Right lobe of liver (tissue), 6 donors: Measurements from ENCODE around the gene MATN1. TPM values are rescaled to one million over a fixed set of nuclear protein-coding genes. Genes with fewer than 3 reads are reported as not detected.
A peak's percentile ranks its signal among the peaks of the same experiment; 100 is the strongest.

Experiments used
- ATAC-seq, 4 donors: fragments of 200-7000 bp; cut with Tn5 transposase; one replicate each; pipeline ENCODE4 v1.9.1; 2020; ENCODE audit warnings: mild to moderate bottlenecking in 4 of 4, moderate library complexity in 4 of 4
- DNase-seq, 3 donors: peaks; one replicate each; pipeline ENCODE4 v3.0.0-alpha.2; 2020
- H3K27ac ChIP-seq, 3 donors: fragments of 200-600 bp; one replicate each; pipeline ENCODE4 v1.8.0; 2022
- H3K27me3 ChIP-seq, 2 donors: fragments of 200-600 bp; one replicate each; pipeline ENCODE4 v1.8.0; 2022
- H3K36me3 ChIP-seq, 4 donors: fragments of 200-600 bp; sonication (generic) in 1 of 4; one replicate each; pipeline versions ENCODE4 v1.5.1 to v1.8.0; 2017 to 2022; ENCODE audit warnings: control low read depth in 1 of 4
- H3K4me1 ChIP-seq, 4 donors: fragments of 200-600 bp; sonication (generic) in 1 of 4; one replicate each; pipeline versions ENCODE4 v1.5.1 to v1.8.0; 2017 to 2022; ENCODE audit warnings: control low read depth in 1 of 4
- H3K4me3 ChIP-seq, 3 donors: fragments of 200-600 bp; one replicate each; pipeline ENCODE4 v1.8.0; 2022
- H3K9me3 ChIP-seq, 4 donors: fragments of 200-600 bp; sonication (generic) in 1 of 4; one replicate each; pipeline versions ENCODE4 v1.5.1 to v1.8.0; 2017 to 2022; ENCODE audit warnings: control low read depth in 1 of 4
- POLR2A ChIP-seq: fragments of 450-650 bp; IDR thresholded peaks from one replicate; pipeline ENCODE4 v1.6.1; 2017; ENCODE audit warnings: antibody characterized with exemption, mild to moderate bottlenecking
- WGBS: methylation state at CpG from one replicate; pipeline ENCODE4 v1.1.6; 2018; ENCODE audit warnings: low coverage, low lambda C conversion rate; ENCODE audit not compliant: insufficient coverage; ENCODE audit errors: missing lambda C conversion rate; 5-methylcytosine and 5-hydroxymethylcytosine counted together
- intact Hi-C, 2 donors: fragments of 100-400 bp; cut with DNase I; formaldehyde crosslinking; loops; one replicate each; pipeline versions ENCODE4 v1.11.2 to v1.14.1; 2022
- total RNA-seq, 6 experiments: library from RNA; depleted of rRNA in 2 of 6; stranded (reverse); fragments of >200 nt in 2 of 6; fragmentation: NEBNext Ultra II Directional in 3 of 6; extraction: Animal tissue kit (Norgen Biotek cat#: 25700) in 3 of 6; gene quantifications; one replicate each; pipeline versions ENCODE4 v1.1.0 to v1.2.4, GENCODE V29; 2016 to 2023
- TF ChIP-seq, protein P1 (sequence below), 4 donors: fragments of 200-600 bp in 3 of 4; fragments of 450-650 bp in 1 of 4; IDR thresholded peaks; one replicate each; pipeline versions ENCODE4 v1.5.1 to v1.8.0; 2016 to 2022; ENCODE audit warnings: antibody characterized with exemption in 4 of 4, mild to moderate bottlenecking in 2 of 4
- donor health status: DM: no; HTN: yes; CAD: no.
- donor health status: DM: no; HTN: no; CAD: no.
- donor health status: DM: no; HTN: no; CAD: no.
- donor health status: DM: no; HTN: yes; CAD: no.
- donor health status: DM: no; HTN: yes; CAD: no.

MATN1 gene
- total RNA-seq, 6 experiments from 2014 or later = not detected

DNA sequence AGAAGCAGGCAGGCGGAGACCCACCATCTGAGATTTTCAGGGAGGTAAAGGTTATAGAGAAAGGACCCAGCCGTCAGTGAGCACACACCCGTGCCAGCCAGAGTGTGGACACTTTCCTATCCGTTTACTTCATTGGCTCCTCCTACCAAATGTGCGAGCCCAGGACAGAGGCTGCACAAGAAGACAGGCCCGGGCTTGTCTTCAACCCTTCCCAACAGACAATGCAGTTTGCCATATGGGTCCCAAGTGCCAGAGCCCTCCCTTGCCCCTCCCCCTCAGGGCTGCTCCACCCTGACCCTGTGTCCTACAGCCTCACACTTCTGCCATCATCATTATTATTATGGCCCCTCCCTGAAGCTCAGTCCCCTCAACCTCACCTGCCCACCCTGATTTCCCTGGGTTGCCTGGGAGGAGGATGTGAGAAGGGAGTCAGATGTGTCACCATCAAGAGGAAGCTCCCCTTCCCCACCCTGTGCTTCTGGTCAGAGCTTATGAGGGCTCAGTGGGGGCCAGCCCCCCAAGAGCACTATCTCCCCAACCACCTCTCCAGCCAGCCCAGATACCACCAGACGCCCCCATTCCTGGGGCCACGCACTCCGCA lies 24.8 kb upstream of the MATN1 start:
- H3K4me3 ChIP-seq = no peak overlapping the region
- H3K9me3 ChIP-seq = no peaks in the 10 kb centered on the region
- ATAC-seq (no peak), DNase-seq (no peak)
- 100% methylated on average over 2 of the region's 9 CpGs for WGBS
- H3K27ac ChIP-seq = no peak overlapping the region
- intact Hi-C loops = no loop called here
- H3K27me3 ChIP-seq = no peaks in the 10 kb centered on the region
- no peaks in the 10 kb centered on the region for H3K4me1 ChIP-seq
- H3K36me3 ChIP-seq = no peaks in the 10 kb centered on the region
- TF ChIP-seq, protein P1, sequence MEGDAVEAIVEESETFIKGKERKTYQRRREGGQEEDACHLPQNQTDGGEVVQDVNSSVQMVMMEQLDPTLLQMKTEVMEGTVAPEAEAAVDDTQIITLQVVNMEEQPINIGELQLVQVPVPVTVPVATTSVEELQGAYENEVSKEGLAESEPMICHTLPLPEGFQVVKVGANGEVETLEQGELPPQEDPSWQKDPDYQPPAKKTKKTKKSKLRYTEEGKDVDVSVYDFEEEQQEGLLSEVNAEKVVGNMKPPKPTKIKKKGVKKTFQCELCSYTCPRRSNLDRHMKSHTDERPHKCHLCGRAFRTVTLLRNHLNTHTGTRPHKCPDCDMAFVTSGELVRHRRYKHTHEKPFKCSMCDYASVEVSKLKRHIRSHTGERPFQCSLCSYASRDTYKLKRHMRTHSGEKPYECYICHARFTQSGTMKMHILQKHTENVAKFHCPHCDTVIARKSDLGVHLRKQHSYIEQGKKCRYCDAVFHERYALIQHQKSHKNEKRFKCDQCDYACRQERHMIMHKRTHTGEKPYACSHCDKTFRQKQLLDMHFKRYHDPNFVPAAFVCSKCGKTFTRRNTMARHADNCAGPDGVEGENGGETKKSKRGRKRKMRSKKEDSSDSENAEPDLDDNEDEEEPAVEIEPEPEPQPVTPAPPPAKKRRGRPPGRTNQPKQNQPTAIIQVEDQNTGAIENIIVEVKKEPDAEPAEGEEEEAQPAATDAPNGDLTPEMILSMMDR (IDR thresholded peaks at IDR 0.05) = no peak
- no peak for TF ChIP-seq POLR2A

DNA sequence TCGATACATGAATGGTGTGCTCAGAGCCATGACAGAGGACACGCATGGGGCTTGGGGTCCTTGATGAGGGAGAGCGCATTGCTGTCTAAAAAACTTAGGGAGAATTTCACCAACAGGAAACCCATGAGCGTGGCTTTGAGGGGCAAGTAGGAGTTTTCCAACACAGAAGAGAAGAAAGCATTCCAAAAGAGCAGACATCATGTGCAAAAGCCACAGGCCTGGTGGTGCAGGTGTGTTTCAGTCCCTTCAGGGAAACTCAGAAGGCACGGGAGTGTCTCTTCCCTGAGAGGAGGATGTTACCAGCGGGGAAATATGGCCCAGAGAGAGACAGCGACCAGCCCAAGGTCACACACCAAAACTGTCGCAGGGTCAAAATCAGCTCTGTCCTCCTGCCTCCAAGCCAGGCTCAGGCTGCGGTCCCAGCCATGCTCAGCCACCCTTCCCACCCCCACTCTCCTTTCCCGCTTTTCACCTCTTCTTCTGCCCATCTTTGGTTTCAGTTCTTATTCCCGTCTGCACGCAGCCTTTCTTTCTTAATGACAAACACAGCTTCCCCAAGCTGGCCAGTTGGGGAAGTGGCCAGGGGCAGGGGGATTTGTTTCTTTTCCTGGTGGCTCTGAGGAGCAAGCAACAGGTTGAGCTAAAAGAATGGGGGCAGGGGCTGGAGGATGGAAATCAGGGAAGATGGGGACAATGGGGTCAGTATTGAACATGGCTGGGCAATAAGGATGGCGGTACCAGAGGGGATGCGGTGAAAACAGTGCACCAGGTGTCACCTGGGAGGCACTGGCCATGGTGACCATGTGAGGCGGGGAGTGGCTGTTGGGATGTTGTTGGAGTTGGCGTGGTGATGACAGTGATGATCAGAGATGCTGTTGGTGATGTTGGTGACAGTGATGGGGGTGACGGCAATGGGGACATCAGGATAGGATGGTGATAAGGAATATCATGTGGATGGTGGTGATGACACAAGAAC lies 23.9 kb upstream of the MATN1 start:
- H3K36me3 ChIP-seq = no peaks in the 10 kb centered on the region
- H3K9me3 ChIP-seq = no peaks in the 10 kb centered on the region
- ATAC-seq = peak in 2 of 4 donors; percentile 8 to 11
- H3K27ac ChIP-seq = peak overlapping the region in 1 of 3 donors; percentile 33
- no peaks in the 10 kb centered on the region for H3K4me1 ChIP-seq
- no peak for TF ChIP-seq POLR2A
- TF ChIP-seq, protein P1 (IDR thresholded peaks at IDR 0.05) = no peak
- intact Hi-C loops = no loop called here
- H3K4me3 ChIP-seq = no peak overlapping the region
- no peak for DNase-seq
- H3K27me3 ChIP-seq = no peaks in the 10 kb centered on the region
- WGBS = 80% methylated on average over 17 of the region's 17 CpGs

DNA sequence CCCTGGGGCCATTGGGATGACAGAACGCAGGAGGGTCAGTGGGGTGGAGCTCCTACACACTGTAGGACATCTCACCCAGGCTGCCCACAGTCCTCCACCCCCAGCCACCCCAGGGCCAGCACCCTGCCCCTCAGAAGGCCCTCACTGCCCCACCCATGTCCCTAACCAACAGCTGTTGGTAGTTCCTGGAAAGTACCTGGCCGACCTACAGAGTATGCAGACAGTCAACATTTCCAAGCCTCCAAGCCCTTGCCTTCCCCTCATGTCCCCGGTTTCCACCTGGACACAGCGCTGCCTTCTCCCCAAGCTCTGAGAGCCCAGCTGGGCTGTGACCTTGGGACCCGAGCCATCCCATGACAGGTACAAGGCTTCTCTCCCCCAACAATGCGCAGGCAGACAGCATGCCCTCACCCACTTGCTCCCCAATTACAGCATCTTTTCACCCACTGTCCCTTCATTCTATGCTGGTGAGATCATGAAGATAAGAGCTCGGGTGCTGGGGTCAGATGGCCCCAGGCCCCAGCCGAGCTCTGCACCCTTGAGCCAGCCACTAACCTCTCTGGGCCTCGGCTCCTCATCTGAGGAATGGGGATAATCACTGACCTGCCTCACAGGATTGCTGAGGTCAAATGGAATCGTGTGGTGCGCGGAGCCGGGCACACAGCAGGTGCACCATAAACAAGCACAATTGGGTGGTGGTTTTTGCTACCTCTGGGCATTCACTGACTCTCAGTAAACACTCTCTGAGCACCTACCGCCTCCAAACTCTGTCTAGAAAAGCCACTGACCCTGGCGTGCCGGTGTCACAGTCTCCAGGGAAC lies 23.0 kb upstream of the MATN1 start:
- no peak for DNase-seq
- intact Hi-C loops = no loop called here
- H3K4me1 ChIP-seq = no peaks in the 10 kb centered on the region

DNA sequence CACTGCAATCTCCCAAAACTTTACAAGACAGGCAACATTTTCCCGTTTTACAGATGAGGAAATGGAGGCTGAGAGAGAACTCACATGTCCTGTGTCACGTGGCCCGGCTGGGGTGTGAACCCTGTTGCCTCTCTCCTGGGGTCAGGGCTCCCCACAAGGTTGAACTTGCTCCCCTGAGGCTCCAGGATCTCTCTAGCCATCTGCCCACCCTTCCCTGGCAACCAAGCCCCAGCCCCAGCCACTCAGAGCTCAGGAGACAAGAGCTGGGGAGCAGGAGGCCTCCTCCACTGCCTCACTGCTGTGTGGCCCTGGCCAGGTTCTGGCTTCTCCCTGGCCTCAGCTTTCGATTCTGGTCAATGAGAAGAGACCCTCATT lies 22.4 kb upstream of the MATN1 start:
- no peak overlapping the region for H3K27ac ChIP-seq
- DNase-seq (no peak), ATAC-seq (peak in 1 of 4 donors; percentile 8)
- no peaks in the 10 kb centered on the region for H3K36me3 ChIP-seq
- TF ChIP-seq, protein P1 (IDR thresholded peaks at IDR 0.05) = no peak
- TF ChIP-seq POLR2A = no peak
- no peaks in the 10 kb centered on the region for H3K4me1 ChIP-seq
- no peak overlapping the region for H3K4me3 ChIP-seq
- no peaks in the 10 kb centered on the region for H3K27me3 ChIP-seq
- intact Hi-C loops = no loop called here
- 62% methylated on average over 3 of the region's 4 CpGs for WGBS
- no peaks in the 10 kb centered on the region for H3K9me3 ChIP-seq

More for the DNA sequence above, 23.0 kb upstream of the MATN1 start:
- 74% methylated on average over 9 of the region's 16 CpGs for WGBS
- Histone ChIP-seq H3K27ac (peak overlapping the region in 1 of 3 donors; percentile 33), H3K36me3 (no peaks in the 10 kb centered on the region), H3K4me3 (no peak overlapping the region), H3K9me3 (no peaks in the 10 kb centered on the region), H3K27me3 (no peaks in the 10 kb centered on the region)
- peak in 2 of 4 donors; percentile 9 to 44 for ATAC-seq
- TF ChIP-seq POLR2A = no peak
- TF ChIP-seq, protein P1 (IDR thresholded peaks at IDR 0.05) = no peak
